ENCODE measurements around the gene KCNK3.
A peak's percentile ranks its signal among the peaks of the same experiment; 100 is the strongest.
"Not testable (repeated sequence)": the region's sequence is repeated elsewhere in the genome, so short reads cannot be mapped to it uniquely, and the experiment has no call there.

Gene KCNK3

DNA sequence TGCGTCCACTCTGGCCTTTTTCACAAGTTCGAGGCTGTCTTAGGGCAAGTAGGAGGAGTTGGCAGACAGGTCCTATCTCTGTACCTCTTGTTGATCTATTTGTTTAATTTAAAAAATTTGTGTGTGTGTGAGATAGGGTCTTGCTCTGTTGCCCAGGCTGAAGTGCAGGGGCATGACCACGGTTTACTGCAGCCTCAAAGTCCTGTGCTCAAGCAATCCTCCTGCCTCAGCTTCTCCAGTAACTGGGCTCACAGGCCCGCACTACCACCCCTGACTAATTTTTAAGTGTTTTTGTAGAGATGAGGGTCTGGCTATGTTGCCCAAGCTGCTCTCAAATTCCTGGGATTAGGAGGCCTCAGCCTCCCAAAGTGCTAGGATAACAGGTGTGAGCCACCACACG, 67.3 kb downstream of the KCNK3 start:
- DNase-seq = no peak

DNA sequence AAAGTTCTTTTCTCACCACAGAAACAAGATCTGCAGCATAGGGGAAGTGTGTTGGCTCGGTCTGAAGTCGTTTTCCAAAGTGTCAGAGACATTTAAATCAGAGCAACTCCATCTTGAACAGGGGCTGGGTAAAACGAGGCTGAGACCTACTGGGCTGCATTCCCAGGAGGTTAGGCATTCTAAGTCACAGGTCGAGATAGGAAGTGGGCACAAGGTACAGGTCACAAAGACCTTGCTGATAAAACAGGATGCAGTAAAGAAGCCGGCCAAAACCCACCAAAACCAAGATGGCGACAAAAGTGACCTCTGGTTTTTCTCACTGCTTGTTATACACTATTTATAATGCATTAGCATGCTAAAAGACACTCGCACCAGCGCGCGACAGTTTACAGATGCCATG, 68.5 kb downstream of the KCNK3 start:
- DNase-seq = not testable (repeated sequence)

DNA sequence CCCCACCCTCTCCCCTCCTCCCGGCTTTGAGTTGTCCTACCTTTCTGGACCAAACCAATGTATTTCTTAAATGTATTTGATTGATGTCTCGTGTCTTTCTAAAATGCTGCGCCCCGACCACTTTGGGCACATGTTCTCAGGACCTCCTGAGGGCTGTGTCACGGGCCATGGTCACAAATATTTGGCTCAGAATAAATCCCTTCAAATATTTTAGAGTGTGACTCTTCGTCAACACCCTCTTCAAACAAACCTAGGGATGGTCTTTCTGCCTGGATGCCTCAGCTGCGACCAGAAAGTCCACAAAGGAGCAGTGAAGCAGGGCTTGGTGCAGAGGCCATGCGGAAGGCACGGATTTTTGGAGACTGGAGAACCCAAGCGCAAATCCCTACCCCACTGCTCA, 70.5 kb downstream of the KCNK3 start:
- no peak for DNase-seq

DNA sequence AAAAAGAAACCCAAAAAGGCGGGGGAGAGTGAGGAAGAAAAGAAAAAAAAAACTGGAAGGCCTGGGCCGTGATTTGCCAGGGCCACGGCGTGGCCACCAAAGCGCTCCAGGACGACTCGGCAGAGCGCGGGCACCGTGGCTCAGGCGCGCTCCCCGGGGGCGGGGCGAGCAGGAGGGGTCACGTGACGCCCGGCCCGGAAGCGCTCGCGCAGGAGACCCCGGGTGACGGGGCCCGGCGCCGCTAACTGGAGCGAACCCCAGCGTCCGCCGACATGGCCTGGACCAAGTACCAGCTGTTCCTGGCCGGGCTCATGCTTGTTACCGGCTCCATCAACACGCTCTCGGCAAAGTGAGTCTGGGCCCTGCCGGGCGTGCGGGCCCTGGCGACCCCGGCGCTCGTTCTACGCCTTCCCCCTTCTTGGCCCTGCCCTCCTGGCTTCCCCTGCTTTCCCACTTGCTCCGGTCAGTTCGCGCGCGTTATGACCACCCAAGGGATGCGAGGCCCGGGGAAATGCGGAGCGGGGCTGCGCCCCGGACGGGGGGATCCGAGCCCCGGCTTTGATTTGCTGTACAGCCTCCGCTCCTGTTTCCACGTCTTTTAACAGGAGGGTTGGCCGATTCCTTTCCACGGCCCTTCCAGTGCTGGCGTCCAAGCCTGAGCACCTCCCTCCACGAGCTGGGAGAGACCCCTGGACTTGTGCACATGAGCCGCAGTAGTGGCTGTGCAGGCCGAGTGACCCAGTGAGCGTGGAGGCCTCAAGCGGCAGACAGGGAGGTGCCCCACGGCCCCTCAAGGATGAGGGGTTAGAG, 71.8 kb downstream of the KCNK3 start, which contains the start of gene SLC35F6:
TSS of gene SLC35F6 (plus strand) at position 207 of the 810 bp plus-strand sequence. CDS start at position 273, 66 bp downstream.
- DNase-seq = peak; percentile 84

DNA sequence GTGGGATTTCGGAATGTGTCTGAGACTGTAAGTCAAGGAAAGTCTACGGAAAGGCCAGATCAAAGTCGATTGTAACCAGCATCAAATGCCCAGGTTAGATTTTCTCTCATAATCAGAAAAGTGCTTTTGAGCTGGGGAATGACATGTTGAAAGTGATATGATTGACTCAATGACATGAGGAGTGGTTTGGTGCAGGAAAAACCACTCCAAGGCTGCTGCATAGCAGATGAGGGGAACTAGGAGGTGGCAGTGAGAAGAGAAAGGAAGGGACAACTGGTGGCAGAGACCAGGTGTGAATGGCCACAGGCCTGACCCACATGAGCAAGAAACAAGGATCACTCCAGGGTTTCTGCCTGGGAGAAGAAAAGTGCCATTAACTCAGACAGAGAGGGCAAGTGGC, 72.4 kb downstream of the KCNK3 start:
- DNase-seq = no peak

DNA sequence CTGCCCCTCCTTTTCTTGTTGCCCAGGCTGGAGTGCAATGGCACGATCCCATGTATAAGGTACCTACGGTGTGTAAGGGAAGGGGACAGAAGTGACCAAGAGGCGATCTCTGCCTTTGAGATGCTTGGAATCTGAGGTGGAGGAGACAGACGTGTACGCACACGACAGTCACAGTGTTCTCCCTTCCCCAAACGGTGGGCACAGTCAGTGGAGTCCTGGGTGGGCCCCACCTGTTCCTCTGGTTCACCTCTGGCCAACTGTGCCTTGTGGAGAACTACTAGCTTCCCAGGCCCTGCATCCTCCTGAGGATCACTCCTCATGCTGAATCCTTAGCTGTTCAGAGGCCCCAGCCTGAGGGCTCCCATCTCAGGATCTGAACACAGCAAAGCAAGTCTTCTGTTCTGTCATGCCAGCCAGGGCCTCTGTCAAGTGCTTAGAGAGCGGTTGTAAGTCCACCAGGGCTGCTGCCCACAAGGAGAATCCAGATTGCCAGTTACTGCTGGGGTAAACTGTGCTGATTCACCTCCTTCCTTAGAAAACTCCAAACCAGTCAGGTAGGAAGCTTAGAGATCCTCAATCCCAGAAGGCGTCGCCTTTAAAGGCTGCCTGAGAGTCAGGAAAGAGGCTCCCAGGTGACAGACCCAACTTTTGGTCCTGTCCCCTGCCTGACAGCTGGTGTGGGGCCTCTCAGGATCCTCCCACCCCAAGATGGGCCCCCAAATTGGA, 73.1 kb downstream of the KCNK3 start:
- DNase-seq = no peak

DNA sequence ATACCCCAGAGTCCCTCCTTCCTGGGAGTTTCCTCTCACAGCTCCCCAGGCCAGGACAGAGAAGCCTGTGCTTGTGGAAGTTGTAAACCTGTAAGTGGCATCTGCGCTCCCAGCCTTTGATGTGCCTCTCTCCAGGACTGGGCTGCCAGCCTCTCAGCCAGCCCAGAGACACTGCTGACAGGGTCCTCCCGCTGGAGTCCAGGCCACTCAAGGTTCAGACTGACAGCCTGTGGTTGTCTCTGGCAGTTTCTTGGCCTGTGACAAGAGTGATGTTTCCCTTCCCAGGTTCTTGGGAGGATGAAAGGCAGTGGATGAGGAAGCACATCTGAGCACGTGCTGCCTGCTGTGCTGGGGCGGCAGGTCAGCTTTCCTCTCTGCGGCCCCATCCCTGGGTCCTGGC, 74.6 kb downstream of the KCNK3 start:
- DNase-seq = no peak

DNA sequence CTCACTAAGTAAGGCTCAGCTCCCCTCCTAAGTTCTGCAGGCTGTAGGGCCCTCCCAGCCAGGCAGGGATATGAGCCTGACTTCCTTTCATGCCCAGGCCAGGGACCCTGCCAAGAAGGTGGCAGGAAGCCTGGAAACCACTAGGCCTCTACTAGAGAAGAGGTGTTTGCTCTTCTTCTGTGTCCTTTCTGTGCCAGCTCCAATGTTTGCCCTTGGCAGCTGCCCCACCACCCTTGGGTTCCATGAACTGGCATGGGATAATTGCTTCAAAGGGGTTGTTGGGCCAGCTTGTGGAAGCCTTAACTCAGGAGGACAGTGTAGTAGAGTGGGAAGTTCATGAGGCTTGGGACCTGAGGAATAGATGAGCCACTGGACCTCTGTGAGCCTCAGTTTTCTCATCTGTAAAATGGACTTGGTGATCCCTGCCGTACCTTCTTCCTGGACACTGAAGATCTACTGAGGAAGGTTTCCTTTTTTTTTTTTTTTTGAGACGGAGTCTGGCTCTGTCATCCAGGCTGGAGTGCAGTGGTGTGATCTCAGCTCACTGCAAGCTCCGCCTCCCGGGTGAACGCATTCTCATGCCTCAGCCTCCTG, 75.5 kb downstream of the KCNK3 start:
- no peak for DNase-seq

DNA sequence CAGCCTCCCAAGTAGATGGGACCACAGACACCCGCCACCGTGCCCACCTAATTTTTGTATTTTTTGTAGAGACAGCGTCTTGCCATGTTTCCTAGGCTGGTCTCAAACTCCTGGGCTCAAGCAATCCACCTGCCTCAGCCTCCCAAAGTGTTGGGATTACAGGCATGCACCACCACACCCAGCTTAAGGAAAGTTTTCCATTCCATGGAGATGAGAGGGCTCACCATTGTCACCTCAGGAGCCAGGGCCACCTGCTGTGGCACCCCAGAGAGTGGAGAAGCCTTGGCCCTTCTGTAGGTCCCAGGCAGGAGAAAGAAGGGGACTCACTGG, 76.2 kb downstream of the KCNK3 start:
- no peak for DNase-seq

DNA sequence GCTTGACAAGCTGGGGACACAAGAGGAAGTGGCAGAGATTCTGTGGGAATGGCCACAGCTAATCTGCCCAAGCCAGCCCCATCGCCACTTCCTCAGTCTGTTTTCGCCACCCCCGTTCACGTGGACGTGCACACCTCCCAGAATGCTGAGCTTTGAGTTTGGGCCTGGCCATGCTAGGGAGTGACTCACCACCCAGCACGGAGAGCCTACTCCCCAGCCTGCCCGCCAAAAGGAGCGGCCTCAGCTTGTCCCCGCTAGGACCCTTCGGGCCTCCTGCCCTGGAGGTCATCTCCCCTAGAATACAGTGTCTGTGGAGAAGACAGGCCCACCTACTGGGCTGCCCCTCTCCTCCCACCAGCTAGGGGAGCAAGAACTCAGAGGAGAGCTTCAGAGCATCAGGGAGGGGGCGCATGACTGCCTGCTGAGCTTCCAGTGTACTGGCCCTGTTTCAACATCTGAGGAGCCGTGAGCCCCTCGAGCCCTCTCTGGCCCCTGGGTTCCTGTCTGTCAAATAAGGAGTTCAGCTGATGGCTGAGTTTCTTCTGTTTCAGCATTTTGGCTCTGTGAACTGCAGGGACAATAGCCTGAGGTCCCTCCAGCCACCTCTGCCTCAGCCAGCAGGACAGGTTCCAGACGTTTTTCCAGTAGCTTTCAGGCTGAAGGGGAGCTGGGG, 76.7 kb downstream of the KCNK3 start:
- peak; percentile 19 for DNase-seq

DNA sequence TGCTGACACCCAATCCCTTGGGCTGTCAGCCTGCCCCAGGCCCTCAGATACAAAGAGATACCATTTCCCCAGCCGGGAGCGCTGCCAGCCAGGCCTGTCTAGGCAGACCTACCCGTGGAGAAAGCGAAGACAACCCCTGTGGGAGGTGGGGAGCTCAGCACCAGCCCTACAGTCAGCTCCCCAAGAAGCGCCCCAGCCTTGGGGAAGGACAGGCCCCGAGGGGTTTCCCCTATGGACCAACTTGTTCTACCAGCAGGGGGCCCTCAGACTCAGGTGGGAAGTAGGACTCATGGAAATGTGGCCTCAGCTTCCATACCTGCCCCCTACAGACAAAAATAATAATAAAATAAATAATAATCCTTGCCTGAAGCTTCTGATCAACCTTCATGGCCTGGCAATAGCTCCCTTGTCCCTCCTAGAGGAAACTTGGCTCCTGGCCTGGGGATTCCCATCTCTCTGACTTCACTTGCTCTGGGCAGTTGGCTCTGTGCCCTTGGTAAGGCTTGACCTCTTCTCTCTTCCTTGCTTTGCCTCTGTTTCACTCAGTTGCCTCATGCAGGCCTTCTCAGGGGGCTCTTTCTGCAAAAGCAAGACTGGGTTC, 78.6 kb downstream of the KCNK3 start:
- peak; percentile 47 for DNase-seq

DNA sequence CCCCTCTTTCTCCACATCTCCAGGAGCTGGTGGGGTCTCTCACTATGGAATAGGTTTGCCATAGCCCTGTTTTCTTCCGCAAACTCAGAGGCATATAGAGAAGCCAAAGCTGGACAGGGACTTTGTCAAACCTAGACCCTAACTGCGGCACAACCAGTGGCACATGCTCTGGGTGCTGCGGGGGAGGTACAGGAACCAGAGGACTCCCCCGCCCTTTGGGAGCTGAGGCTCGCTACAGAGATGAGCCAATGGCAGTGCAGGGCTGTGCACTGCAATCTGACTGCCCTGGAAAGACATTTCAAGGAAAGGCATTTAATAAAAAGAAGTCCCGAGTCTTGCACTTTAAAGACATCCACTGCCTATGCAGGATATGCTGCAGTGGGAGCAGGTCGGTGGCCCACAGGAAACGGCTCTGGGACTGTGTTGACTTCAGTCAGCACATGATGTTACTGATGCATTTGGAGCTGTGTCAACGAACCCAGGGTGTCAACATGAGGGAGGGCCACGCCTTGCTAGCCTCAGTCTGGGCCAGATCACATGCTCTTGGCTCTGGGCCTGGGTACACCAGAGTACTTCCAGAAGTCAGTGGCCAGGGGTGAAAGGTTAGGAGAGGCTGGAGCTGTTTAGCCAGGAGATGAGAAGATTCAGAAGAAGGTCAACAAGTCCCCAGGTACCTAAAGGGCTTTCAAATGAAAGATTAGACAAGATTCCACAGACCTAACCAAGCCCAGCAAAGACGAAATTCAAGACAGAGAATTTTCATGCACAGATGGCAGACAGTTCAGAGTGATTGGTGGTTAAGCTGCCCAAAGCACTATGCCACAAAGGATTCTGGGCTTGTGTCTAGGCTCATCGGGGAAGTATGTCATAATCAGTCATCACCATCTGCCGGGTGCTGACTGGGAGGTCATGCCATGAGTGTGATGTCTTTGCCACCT, 79.8 kb downstream of the KCNK3 start:
- peak; percentile 19 for DNase-seq

DNA sequence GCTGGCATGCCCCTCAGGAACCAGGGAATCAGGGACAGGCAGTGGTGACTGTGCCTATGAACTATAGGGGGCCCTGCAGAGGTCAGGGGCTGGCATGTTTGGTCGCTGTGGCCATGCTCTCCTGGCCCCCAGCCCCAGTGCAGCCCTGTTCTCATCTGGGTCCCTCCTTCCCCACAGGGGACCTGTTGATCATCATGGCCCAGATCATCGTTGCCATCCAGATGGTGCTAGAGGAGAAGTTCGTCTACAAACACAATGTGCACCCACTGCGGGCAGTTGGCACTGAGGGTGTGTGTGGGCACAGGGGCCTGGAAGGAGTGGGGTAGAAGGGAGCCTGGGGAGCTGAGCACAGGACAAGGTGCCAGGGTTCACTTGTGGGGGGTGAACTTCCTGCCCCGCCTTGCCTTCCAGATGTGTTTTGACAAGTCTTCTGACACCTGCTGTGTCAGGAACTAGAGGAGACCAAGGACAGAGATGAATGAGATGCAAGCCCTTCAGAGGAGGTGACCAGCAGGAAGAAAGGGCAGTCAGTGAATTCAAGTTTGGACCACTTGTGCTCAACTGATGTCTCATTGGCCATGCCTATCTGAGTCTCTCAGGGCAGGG, 83.8 kb downstream of the KCNK3 start:
- DNase-seq = no peak

DNA sequence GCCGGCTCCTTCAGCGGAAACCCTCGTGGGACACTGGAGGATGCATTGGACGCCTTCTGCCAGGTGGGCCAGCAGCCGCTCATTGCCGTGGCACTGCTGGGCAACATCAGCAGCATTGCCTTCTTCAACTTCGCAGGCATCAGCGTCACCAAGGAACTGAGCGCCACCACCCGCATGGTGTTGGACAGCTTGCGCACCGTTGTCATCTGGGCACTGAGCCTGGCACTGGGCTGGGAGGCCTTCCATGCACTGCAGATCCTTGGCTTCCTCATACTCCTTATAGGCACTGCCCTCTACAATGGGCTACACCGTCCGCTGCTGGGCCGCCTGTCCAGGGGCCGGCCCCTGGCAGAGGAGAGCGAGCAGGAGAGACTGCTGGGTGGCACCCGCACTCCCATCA, 85.6 kb downstream of the KCNK3 start:
- no peak for DNase-seq

DNA sequence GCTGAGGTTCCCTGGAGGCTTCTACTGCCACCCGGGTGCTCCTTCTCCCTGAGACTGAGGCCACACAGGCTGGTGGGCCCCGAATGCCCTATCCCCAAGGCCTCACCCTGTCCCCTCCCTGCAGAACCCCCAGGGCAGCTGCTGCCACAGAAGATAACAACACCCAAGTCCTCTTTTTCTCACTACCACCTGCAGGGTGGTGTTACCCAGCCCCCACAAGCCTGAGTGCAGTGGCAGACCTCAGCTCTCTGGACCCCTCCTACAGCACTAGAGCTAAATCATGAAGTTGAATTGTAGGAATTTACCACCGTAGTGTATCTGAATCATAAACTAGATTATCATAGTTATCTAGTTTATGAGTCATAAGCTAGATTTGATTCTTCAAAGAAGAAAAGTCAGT, 86.0 kb downstream of the KCNK3 start:
- no peak for DNase-seq

DNA sequence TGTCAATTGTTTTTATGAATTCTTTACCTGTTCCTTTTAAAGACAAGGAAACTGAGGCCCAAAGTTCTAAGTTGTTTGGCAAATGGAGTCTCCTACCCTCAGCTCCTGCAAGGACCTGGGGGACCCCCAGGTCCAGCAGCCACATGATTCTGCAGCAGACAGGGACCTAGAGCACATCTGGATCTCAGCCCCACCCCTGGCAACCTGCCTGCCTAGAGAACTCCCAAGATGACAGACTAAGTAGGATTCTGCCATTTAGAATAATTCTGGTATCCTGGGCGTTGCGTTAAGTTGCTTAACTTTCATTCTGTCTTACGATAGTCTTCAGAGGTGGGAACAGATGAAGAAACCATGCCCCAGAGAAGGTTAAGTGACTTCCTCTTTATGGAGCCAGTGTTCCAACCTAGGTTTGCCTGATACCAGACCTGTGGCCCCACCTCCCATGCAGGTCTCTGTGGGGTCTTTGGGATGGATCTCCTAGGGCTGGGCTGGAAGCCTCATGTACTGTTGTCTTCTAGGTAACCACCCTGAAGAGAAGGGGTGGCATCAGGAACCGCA, 87.8 kb downstream of the KCNK3 start:
- DNase-seq = no peak

All from fibroblast of skin of back (primary cell).